D721Med (cell line): Measurements from ENCODE around the gene CNTNAP2.

Source experiments
- DNase-seq: peaks from one replicate; pipeline ENCODE4 v3.0.0; 2011; ENCODE audit warnings: low spot score; ENCODE audit not compliant: insufficient read length
- FAIRE-seq: peaks from 2 replicates; lab custom pipeline; 2011; peaks lifted over from hg19 to GRCh38; lab: Jason Lieb, UNC
- TF ChIP-seq, protein P1 (sequence below): IDR thresholded peaks from 2 replicates; pipeline ENCODE4 v1.5.1; 2012; ENCODE audit warnings: mild to moderate bottlenecking, control low read depth; ENCODE audit not compliant: insufficient read depth; ENCODE audit errors: missing control alignments

The CNTNAP2 gene

GRCh38 chr7:148337995-148338747, 2221.6 kb downstream of the CNTNAP2 start:
- TF ChIP-seq, protein P1, sequence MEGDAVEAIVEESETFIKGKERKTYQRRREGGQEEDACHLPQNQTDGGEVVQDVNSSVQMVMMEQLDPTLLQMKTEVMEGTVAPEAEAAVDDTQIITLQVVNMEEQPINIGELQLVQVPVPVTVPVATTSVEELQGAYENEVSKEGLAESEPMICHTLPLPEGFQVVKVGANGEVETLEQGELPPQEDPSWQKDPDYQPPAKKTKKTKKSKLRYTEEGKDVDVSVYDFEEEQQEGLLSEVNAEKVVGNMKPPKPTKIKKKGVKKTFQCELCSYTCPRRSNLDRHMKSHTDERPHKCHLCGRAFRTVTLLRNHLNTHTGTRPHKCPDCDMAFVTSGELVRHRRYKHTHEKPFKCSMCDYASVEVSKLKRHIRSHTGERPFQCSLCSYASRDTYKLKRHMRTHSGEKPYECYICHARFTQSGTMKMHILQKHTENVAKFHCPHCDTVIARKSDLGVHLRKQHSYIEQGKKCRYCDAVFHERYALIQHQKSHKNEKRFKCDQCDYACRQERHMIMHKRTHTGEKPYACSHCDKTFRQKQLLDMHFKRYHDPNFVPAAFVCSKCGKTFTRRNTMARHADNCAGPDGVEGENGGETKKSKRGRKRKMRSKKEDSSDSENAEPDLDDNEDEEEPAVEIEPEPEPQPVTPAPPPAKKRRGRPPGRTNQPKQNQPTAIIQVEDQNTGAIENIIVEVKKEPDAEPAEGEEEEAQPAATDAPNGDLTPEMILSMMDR: no peak
- no peak for DNase-seq

DNA sequence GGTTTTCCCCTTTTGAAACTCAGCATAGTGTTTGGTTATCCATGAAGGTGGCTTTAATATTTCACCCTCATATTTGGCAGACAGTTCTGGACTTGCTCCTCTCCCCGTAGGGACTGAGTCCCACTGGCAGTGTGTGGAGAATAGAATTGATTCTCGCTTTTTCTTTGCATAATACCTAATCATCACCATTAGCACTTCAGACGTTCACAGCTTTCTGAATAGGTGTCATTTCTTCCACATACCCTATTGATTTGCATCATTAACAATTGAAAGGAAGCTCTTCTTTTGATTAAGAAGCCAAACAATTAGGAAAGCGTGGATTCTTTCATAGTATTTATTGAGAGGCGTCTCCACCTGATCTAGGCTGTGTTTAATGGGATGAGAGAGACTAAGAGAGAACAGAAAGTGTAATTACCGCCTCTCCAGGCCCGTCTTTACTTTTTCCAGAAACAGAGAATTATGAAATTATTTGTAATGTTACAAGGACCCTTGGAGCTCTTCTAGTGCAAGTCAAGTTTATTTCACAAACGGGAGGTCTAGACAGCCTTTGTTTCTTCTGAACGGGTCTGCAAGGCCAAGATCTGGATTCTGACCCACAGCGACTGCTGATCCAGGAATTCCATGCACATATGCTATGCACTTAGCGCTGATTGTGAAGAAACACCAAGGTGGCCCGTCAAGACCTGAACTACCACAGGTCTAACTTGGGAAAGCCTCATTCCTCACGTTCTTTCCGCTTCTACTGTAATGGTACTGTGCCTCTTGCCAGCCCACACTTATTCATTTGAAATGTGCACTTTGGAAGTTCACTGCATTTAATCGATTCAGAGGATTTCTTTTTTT, 2224.1 kb downstream of the CNTNAP2 start:
- TF ChIP-seq, protein P1: no peak
- FAIRE-seq (peak; percentile 25), DNase-seq (no peak)

More at GRCh38 chr7:148337995-148338747, 2221.6 kb downstream of the CNTNAP2 start:
- FAIRE-seq: no peak

GRCh38 chr7:148344406-148344805, 2227.8 kb downstream of the CNTNAP2 start:
- TF ChIP-seq, protein P1: no peak
- DNase-seq (no peak), FAIRE-seq (no peak)

GRCh38 chr7:148347981-148348380, 2231.4 kb downstream of the CNTNAP2 start:
- peak; percentile 56 for FAIRE-seq

DNA sequence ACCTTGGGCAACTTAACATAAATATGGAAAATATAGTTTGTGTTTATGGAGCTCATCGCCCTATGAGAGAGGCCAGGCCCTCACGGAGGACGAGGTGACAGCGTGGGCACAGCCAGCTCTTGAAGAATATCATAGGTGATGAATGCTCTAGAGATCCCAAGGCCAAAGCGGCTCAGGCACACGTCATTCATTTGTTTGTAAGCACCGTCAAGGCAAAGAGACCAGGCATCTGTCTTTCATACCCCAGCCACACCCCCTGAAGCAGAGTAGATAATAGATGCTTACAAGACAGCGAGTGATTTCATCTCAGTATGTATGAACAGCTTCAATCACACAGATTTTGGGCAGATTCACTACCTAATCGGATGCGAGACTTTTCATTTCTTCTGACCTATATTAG, 2231.9 kb downstream of the CNTNAP2 start:
- TF ChIP-seq, protein P1: no peak
- DNase-seq (no peak), FAIRE-seq (no peak)

More at GRCh38 chr7:148347981-148348380, 2231.4 kb downstream of the CNTNAP2 start:
- TF ChIP-seq, protein P1: no peak
- no peak for DNase-seq

GRCh38 chr7:148356303-148356702, 2239.7 kb downstream of the CNTNAP2 start:
- DNase-seq (no peak), FAIRE-seq (no peak)
- TF ChIP-seq, protein P1: no peak
